SU-DHL-6 (cell line): ENCODE measurements around the gene GON4L.

Source experiments
- H2AFZ ChIP-seq: fragments of 200-600 bp; sonication (generic); 2 replicates; pipeline ENCODE4 v1.6.1; 2014; ENCODE audit warnings: low read depth, mild to moderate bottlenecking, moderate library complexity, mixed read lengths, antibody characterized with exemption, low read length; ENCODE audit not compliant: severe bottlenecking
- H3F3A ChIP-seq: fragments of 200-600 bp; shearing (Covaris generic); 2 replicates; pipeline ENCODE4 v1.6.0; 2016; ENCODE audit warnings: antibody characterized with exemption, mild to moderate bottlenecking; ENCODE audit not compliant: insufficient read depth
- H3K27ac ChIP-seq: fragments of 200-600 bp; sonication (generic); 2 replicates; pipeline ENCODE4 v1.5.1; 2016; ENCODE audit warnings: low read depth, mild to moderate bottlenecking, low read length, moderate library complexity, mixed read lengths
- H3K27me3 ChIP-seq: fragments of 200-600 bp; sonication (generic), shearing (Covaris generic); 2 replicates; pipeline ENCODE4 v1.6.0; 2014; ENCODE audit warnings: mild to moderate bottlenecking, low read length
- H3K36me3 ChIP-seq: fragments of 200-600 bp; sonication (generic); 2 replicates; pipeline ENCODE4 v1.6.1; 2014; ENCODE audit warnings: mild to moderate bottlenecking, low read length, mixed read lengths
- H3K4me2 ChIP-seq: fragments of 300-600, 200-600 bp; shearing (Covaris generic), sonication (generic); 2 replicates; pipeline ENCODE4 v1.6.0; 2014; ENCODE audit warnings: low read length, low read depth, mild to moderate bottlenecking; ENCODE audit not compliant: poor library complexity, severe bottlenecking
- H3K4me3 ChIP-seq: fragments of 200-600 bp; sonication (generic); 2 replicates; pipeline ENCODE4 v1.5.1; 2014; ENCODE audit warnings: antibody characterized with exemption, low read length, mild to moderate bottlenecking, mixed read lengths; ENCODE audit not compliant: insufficient read depth, poor library complexity, severe bottlenecking
- H3K79me2 ChIP-seq: fragments of 200-600 bp; sonication (generic); 2 replicates; pipeline ENCODE4 v1.6.1; 2014; ENCODE audit warnings: mild to moderate bottlenecking, low read length, moderate library complexity; ENCODE audit not compliant: insufficient read depth
- H3K9ac ChIP-seq: fragments of 200-600 bp; sonication (generic); 2 replicates; pipeline ENCODE4 v1.7.0; 2014; ENCODE audit warnings: mild to moderate bottlenecking, low read length
- H3K9me2 ChIP-seq: fragments of 200-600 bp; sonication (generic); replicated peaks from 2 replicates; pipeline ENCODE4 v1.6.1; 2014; ENCODE audit warnings: low read length; ENCODE audit not compliant: insufficient read depth
- H3K9me3 ChIP-seq: fragments of 200-600 bp; sonication (generic); 2 replicates; pipeline ENCODE4 v1.6.1; 2014; ENCODE audit warnings: low read length, mixed read lengths; ENCODE audit not compliant: insufficient read depth
- H4K20me1 ChIP-seq: fragments of 200-600 bp; sonication (generic); 2 replicates; pipeline ENCODE4 v1.6.1; 2014; ENCODE audit warnings: low read depth, mild to moderate bottlenecking, antibody characterized with exemption, low read length, moderate library complexity, mixed read lengths
- CTCF ChIP-seq: fragments of 200-600 bp; sonication (generic); IDR thresholded peaks from one replicate; pipeline ENCODE4 v1.5.1; 2017; ENCODE audit warnings: antibody characterized with exemption, mild to moderate bottlenecking, low read length, moderate library complexity; ENCODE audit not compliant: insufficient read depth, poor library complexity, severe bottlenecking
- EZH2phosphoT487 ChIP-seq: fragments of 200-600 bp; sonication (generic), shearing (Covaris generic); conservative IDR thresholded peaks from 2 replicates; pipeline ENCODE4 v1.6.1; 2018; ENCODE audit warnings: mild to moderate bottlenecking, antibody characterized with exemption, low read length, moderate library complexity, mixed read lengths

Gene GON4L

GRCh38 chr1:155793213-155793612, 63.8 kb downstream of the GON4L start:
- H3K27ac ChIP-seq, result no peak overlapping the region
- H3K36me3 ChIP-seq, result peaks cover 6% of the 10 kb centered on the region; the same call in 1 of the 2 replicates
- TF ChIP-seq CTCF, result no peak

GRCh38 chr1:155777582-155777981, 79.4 kb downstream of the GON4L start:
- Histone ChIP-seq H3K27me3 (no peaks in the 10 kb centered on the region), H3K9me2 (no peaks in the 10 kb centered on the region), H3K9ac (no peak overlapping the region), H3K36me3 (peaks cover 5% of the 10 kb centered on the region; the same call in 1 of the 2 replicates), H3K9me3 (no peaks in the 10 kb centered on the region), H3K4me3 (no peak overlapping the region), H3K79me2 (no peaks in the 10 kb centered on the region), H3K4me2 (no peak overlapping the region), H2AFZ (no peak overlapping the region), H3F3A (no peaks in the 10 kb centered on the region), H3K27ac (no peak overlapping the region), H4K20me1 (no peaks in the 10 kb centered on the region)
- TF ChIP-seq EZH2phosphoT487 (no peak), CTCF (no peak)

More at GRCh38 chr1:155793213-155793612, 63.8 kb downstream of the GON4L start:
- no peak overlapping the region for H3K4me2 ChIP-seq
- H3K4me3 ChIP-seq, result no peak overlapping the region
- no peak overlapping the region for H2AFZ ChIP-seq
- no peak overlapping the region for H3K9ac ChIP-seq
- H3K9me3 ChIP-seq, result no peaks in the 10 kb centered on the region
- H3K79me2 ChIP-seq, result no peaks in the 10 kb centered on the region
- no peaks in the 10 kb centered on the region for H3K27me3 ChIP-seq
- H3K9me2 ChIP-seq, result no peaks in the 10 kb centered on the region
- no peaks in the 10 kb centered on the region for H3F3A ChIP-seq
- no peaks in the 10 kb centered on the region; the same call in 1 of the 2 replicates for H4K20me1 ChIP-seq

- Histone ChIP-seq H2AFZ (no peak overlapping the region), H3K27ac (no peak overlapping the region), H3K4me3 (no peak overlapping the region), H4K20me1 (no peaks in the 10 kb centered on the region), H3K27me3 (no peaks in the 10 kb centered on the region), H3K9me3 (no peaks in the 10 kb centered on the region), H3K9ac (no peak overlapping the region), H3K79me2 (no peaks in the 10 kb centered on the region), H3F3A (no peaks in the 10 kb centered on the region), H3K9me2 (no peaks in the 10 kb centered on the region), H3K36me3 (peaks cover 5% of the 10 kb centered on the region; the same call in 1 of the 2 replicates), H3K4me2 (no peak overlapping the region)
- TF ChIP-seq CTCF, result no peak
- no peak for TF ChIP-seq EZH2phosphoT487
Measured at GRCh38 chr1:155776414-155776813, 80.6 kb downstream of the GON4L start.
